Uterus (tissue), 4 donors: Measurements from ENCODE around the gene CCDC188. TPM values are rescaled to one million over a fixed set of nuclear protein-coding genes. Genes with fewer than 3 reads are reported as not detected.

ENCODE experiments used
- DNase-seq, 2 donors: peaks; one replicate each; pipeline ENCODE4 v3.0.0-alpha.2; 2019 to 2020
- H3K27ac ChIP-seq, 2 donors: fragments of 200-600 bp; sonication (generic); 1 replicate in 1 of 2; 2 replicates in 1 of 2; pipeline ENCODE4 v1.5.1; 2016 to 2018
- H3K27me3 ChIP-seq, 2 donors: fragments of 200-600 bp; sonication (generic); one replicate each; pipeline ENCODE4 v1.5.1; 2018 to 2019; ENCODE audit warnings: control low read depth in 1 of 2
- H3K36me3 ChIP-seq, 2 donors: fragments of 200-600 bp; sonication (generic); one replicate each; pipeline ENCODE4 v1.5.1; 2019; ENCODE audit warnings: control low read depth in 1 of 2
- H3K4me1 ChIP-seq, 2 donors: fragments of 200-600 bp; sonication (generic); one replicate each; pipeline ENCODE4 v1.5.1; 2018 to 2019; ENCODE audit warnings: control low read depth in 1 of 2
- H3K4me3 ChIP-seq, 2 donors: fragments of 200-600 bp; sonication (generic); 1 replicate in 1 of 2; 2 replicates in 1 of 2; pipeline ENCODE4 v1.5.1; 2018 to 2019; ENCODE audit warnings: mild to moderate bottlenecking in 1 of 2
- H3K9me3 ChIP-seq, 2 donors: fragments of 200-600 bp; sonication (generic); one replicate each; pipeline ENCODE4 v1.5.1; 2019; ENCODE audit warnings: control low read depth in 1 of 2
- CTCF ChIP-seq, 4 experiments: fragments of 200-600 bp in 2 of 4; fragments of 450-650 bp in 2 of 4; sonication (generic) in 2 of 4; IDR thresholded peaks; one replicate each; pipeline ENCODE4 v1.5.1; 2016 to 2019; ENCODE audit warnings: antibody characterized with exemption in 4 of 4, mild to moderate bottlenecking in 2 of 4, moderate library complexity in 1 of 4
- POLR2A ChIP-seq, 2 donors: fragments of 450-650 bp; IDR thresholded peaks; one replicate each; pipeline ENCODE4 v1.6.1; 2016; ENCODE audit warnings: antibody characterized with exemption in 2 of 2, mild to moderate bottlenecking in 1 of 2, moderate library complexity in 1 of 2
- intact Hi-C: fragments of 100-400 bp; cut with DNase I; formaldehyde crosslinking; loops from one replicate; pipeline ENCODE4 v1.15.1; 2023; ENCODE audit warnings: low total_unique reads
- total RNA-seq, 4 donors: library from RNA; depleted of rRNA in 3 of 4; stranded (reverse); fragments of >200 nt in 3 of 4; gene quantifications; one replicate each; pipeline versions ENCODE4 v1.1.0 to v1.2.4, GENCODE V29; 2014 to 2023
- donor health status: DM: yes; HTN: yes; CAD: no.

CCDC188 gene
- total RNA-seq, 4 donors from 2014 or later: 2.7 to 4.3 TPM; not detected in 2

DNA sequence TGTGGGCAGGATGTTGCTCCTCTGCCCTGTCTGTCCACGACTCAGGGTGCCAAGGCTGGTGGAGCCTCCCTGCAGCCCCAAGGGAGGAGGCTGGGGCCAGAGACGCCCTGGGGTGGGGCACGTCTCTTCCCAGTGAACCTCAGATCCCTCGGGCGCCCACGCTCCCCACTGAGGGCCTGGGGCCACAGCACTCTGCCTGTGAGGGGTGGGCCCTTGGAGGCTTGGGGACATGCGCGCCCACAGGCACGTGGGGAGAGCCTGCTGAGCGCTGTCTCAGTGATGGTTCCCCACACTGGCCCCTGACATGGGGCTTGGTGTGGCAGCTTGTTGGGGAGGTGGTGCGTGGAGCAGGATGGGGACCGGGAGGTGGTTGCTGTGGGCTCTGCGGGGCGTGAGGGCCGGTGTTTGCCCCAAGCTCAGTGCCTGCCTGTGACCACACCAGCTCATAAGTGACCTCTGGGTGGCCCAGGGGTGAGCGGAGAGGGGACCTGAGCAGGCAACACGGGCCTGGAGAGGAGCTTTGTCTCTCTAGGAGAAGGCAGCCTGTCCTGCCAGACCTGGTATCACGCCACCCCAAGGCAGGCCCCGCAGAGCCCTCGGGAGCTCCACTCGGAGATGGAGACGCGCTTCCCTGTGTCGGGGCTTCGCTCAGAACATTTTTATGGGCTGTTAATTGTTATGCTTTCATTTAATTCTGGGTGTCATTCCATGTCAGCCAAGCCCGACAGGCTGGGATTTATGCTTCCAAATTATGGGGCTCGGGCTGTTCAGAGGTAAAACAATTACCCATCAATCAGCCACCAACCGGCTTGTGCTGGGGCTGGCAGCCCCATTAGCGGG is 27.4 kb upstream of the CCDC188 start:
- intact Hi-C loops: no loop called here
- H3K27ac ChIP-seq: no peak overlapping the region
- no peak for DNase-seq
- H3K9me3 ChIP-seq: no peaks in the 10 kb centered on the region
- H3K4me3 ChIP-seq: no peak overlapping the region
- H3K36me3 ChIP-seq: no peaks in the 10 kb centered on the region
- TF ChIP-seq CTCF (IDR thresholded peaks at IDR 0.05) (no peak), POLR2A (IDR thresholded peaks at IDR 0.05) (no peak)
- no peaks in the 10 kb centered on the region for H3K4me1 ChIP-seq
- H3K27me3 ChIP-seq: no peaks in the 10 kb centered on the region

DNA sequence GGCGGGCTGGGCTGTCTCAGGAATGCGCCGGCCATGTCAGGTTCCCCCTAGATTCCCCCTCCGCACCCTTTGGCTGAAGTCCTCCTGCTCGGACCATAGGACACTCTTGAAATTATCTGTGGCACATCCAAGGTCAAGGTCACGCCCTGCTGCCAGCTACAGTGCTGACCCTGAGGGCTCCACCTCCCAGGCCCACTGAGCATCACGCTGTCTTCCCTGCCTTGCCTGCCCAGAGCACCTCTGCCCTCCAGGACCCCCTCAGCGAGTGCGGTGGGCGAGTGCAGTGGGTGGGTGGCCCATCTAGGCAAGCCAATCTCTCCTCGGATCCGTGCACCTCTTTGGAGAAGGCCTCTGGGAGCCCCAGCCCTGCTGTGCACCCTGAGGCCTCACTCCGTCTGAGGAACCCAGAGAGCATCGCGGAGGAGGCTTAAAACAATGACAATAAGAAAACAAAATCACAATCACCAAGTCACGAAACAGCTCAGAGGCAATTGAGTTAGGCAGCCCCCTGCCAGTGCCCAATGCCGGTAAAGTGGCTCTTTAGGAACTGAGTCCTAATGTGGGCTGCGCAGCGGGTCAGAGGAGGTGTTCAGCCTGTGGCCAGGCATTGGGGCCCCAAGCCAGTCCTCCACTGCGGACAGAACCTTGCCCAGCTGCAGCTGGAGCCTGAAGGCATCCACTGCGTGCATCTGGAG is 26.5 kb upstream of the CCDC188 start:
- DNase-seq: no peak
- Histone ChIP-seq H3K9me3 (no peaks in the 10 kb centered on the region), H3K4me1 (no peaks in the 10 kb centered on the region), H3K27ac (no peak overlapping the region), H3K36me3 (no peaks in the 10 kb centered on the region), H3K27me3 (no peaks in the 10 kb centered on the region), H3K4me3 (no peak overlapping the region)
- intact Hi-C loops: no loop called here
- TF ChIP-seq CTCF (IDR thresholded peaks at IDR 0.05): no peak
- no peak for TF ChIP-seq POLR2A (IDR thresholded peaks at IDR 0.05)

DNA sequence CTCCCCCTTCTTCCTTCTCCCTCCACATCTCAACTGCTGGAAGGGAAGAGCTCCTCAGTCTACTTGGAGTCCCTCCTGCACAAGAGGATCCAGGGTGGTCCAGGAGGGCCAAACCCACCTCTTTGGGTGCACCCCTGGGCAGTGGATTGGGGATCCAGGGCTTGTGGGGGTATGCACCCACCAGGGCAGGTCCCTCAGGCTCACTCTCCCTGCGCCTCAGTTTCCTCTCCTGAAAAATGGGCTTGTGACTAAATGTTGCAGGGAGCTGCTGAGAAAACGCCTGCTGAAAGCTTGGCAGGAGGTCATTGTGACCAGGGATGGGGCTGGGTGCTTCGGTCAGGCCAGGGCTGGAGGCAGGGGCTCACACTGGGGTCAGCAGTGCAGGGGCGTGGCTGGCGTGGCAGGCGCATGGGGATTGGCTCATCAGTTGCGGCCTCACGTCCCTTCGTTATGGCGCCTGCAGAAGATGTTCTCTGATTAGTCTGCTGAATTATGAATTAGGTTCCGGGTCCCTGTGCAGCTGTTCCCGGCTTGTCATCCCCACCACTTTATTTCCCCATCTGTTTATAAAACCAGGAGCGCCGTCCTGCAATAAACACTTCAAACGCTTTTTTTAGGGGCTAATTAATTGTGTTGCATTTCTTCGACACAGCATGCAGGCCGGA is 25.7 kb upstream of the CCDC188 start:
- Histone ChIP-seq H3K4me1 (no peaks in the 10 kb centered on the region), H3K4me3 (no peak overlapping the region), H3K27ac (no peak overlapping the region), H3K36me3 (no peaks in the 10 kb centered on the region), H3K9me3 (no peaks in the 10 kb centered on the region), H3K27me3 (no peaks in the 10 kb centered on the region)
- TF ChIP-seq CTCF (IDR thresholded peaks at IDR 0.05) (no peak), POLR2A (IDR thresholded peaks at IDR 0.05) (no peak)
- DNase-seq: no peak
- intact Hi-C loops: no loop called here

DNA sequence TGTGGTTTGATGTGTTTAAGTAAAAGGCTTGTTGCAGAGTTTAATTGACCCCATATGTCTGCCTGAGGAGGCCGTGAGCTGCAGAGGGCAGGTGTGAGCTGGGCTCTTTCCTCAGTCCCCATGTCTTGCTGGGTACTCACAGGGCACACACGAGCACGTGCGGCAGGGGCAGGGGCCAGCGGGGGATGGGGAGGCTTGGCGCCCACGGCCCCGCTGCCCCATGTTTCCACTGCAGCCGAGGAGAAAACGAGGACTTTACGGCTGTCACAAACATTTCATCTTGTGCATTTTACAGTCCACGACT is 24.7 kb upstream of the CCDC188 start:
- no peaks in the 10 kb centered on the region for H3K9me3 ChIP-seq
- H3K27ac ChIP-seq: no peak overlapping the region
- H3K4me1 ChIP-seq: no peaks in the 10 kb centered on the region
- DNase-seq: no peak
- H3K4me3 ChIP-seq: no peak overlapping the region
- TF ChIP-seq POLR2A (IDR thresholded peaks at IDR 0.05): no peak
- no peak for TF ChIP-seq CTCF (IDR thresholded peaks at IDR 0.05)
- H3K36me3 ChIP-seq: no peaks in the 10 kb centered on the region
- intact Hi-C loops: no loop called here
- H3K27me3 ChIP-seq: no peaks in the 10 kb centered on the region
